UCSD-AML1 (cell line): ENCODE results near the gene NPFF.
"Not testable (repeated sequence)": the region's sequence is repeated elsewhere in the genome, so short reads cannot be mapped to it uniquely, and the experiment has no call there.

Source experiments
- DNase-seq: peaks from one replicate; lab custom pipeline; 2025; ENCODE audit not compliant: unreplicated experiment; lab: John Stamatoyannopoulos, UW

NPFF gene

GRCh38 chr12:53496752-53497032, 10.6 kb downstream of the NPFF start:
- DNase-seq = no peak

- DNase-seq = peak; percentile 51
Measured at GRCh38 chr12:53495903-53496751, 11.2 kb downstream of the NPFF start.

GRCh38 chr12:53493610-53494391, 13.5 kb downstream of the NPFF start:
- no peak for DNase-seq

- peak; percentile 93 for DNase-seq
Measured at GRCh38 chr12:53492830-53493609, 14.3 kb downstream of the NPFF start.

GRCh38 chr12:53492188-53492587, 15.1 kb downstream of the NPFF start:
- no peak for DNase-seq

- no peak for DNase-seq
Measured at GRCh38 chr12:53489242-53489864, 17.9 kb downstream of the NPFF start.

- no peak for DNase-seq
Measured at GRCh38 chr12:53486736-53487487, 20.4 kb downstream of the NPFF start.

- DNase-seq = no peak
Measured at GRCh38 chr12:53485955-53486735, 21.1 kb downstream of the NPFF start.

GRCh38 chr12:53484686-53485575, 22.4 kb downstream of the NPFF start:
- no peak for DNase-seq

GRCh38 chr12:53483979-53484377, 23.3 kb downstream of the NPFF start:
- no peak for DNase-seq

GRCh38 chr12:53483225-53483978, 23.9 kb downstream of the NPFF start:
- DNase-seq = no peak

- DNase-seq = no peak
Measured at GRCh38 chr12:53482626-53483168, 24.6 kb downstream of the NPFF start.

GRCh38 chr12:53481939-53482586, 25.2 kb downstream of the NPFF start:
- no peak for DNase-seq

GRCh38 chr12:53481458-53481857, 25.8 kb downstream of the NPFF start:
- DNase-seq = not testable (repeated sequence)

- DNase-seq = no peak
Measured at GRCh38 chr12:53480491-53481442, 26.5 kb downstream of the NPFF start.

- DNase-seq = no peak
Measured at GRCh38 chr12:53479331-53479730, 28.0 kb downstream of the NPFF start.
